ENCODE data around the gene BAIAP2L1.
A peak's percentile ranks its signal among the peaks of the same experiment; 100 is the strongest.

BAIAP2L1 gene

GRCh38 chr7:98294798-98295382, 106.0 kb downstream of the BAIAP2L1 start:
- peak in 14 of 51 donors; percentile 6 to 63 (median 22) for DNase-seq

GRCh38 chr7:98294326-98294725, 106.6 kb downstream of the BAIAP2L1 start:
- DNase-seq: no peak

- DNase-seq: no peak
These were observed 107.1 kb downstream of the BAIAP2L1 start for GRCh38 chr7:98293746-98294145.

GRCh38 chr7:98293265-98293664, 107.6 kb downstream of the BAIAP2L1 start:
- no peak for DNase-seq

- DNase-seq: no peak
These were observed 109.2 kb downstream of the BAIAP2L1 start for GRCh38 chr7:98291717-98292116.

GRCh38 chr7:98289333-98289875, 111.5 kb downstream of the BAIAP2L1 start:
- DNase-seq: no peak

GRCh38 chr7:98288064-98288823, 112.6 kb downstream of the BAIAP2L1 start:
- no peak for DNase-seq

- DNase-seq: no peak
These were observed 113.4 kb downstream of the BAIAP2L1 start for GRCh38 chr7:98287486-98287959.

- DNase-seq: peak in 2 of 51 donors; percentile 9 to 43
These were observed 114.0 kb downstream of the BAIAP2L1 start for GRCh38 chr7:98286701-98287485.

- peak in 16 of 51 donors; percentile 2 to 54 (median 26) for DNase-seq
These were observed 114.8 kb downstream of the BAIAP2L1 start for GRCh38 chr7:98286093-98286539.

- DNase-seq: no peak
These were observed 115.5 kb downstream of the BAIAP2L1 start for GRCh38 chr7:98285157-98286092.

- DNase-seq: peak in 24 of 51 donors; percentile 9 to 50 (median 24)
These were observed 116.4 kb downstream of the BAIAP2L1 start for GRCh38 chr7:98284335-98285036.

- DNase-seq: no peak
These were observed 117.0 kb downstream of the BAIAP2L1 start for GRCh38 chr7:98283887-98284222.

GRCh38 chr7:98283127-98283886, 117.6 kb downstream of the BAIAP2L1 start:
- peak in 5 of 51 donors; percentile 12 to 22 (median 19) for DNase-seq

- peak in 1 of 51 donors; percentile 32 for DNase-seq
These were observed 118.2 kb downstream of the BAIAP2L1 start for GRCh38 chr7:98282703-98283102.

- peak in 19 of 51 donors; percentile 23 to 58 (median 48) for DNase-seq
These were observed 118.9 kb downstream of the BAIAP2L1 start for GRCh38 chr7:98281757-98282606.

GRCh38 chr7:98280791-98281756, 119.8 kb downstream of the BAIAP2L1 start, which contains the start of gene BRI3:
Gene BRI3 (plus strand): TSS chr7:98281686. CDS start chr7:98281796, 110 bp downstream.
- peak; percentile 29 to 97 (median 86) for DNase-seq
